Mesenchymal stem cell (in vitro differentiated cells and primary cell): Measurements from ENCODE around the gene ATP2A1.
"Not testable (repeated sequence)": the region's sequence is repeated elsewhere in the genome, so short reads cannot be mapped to it uniquely, and the experiment has no call there.

ENCODE experiments used
- DNase-seq: peaks from one replicate; pipeline ENCODE4 v3.0.0-alpha.2; 2013
- H2AFZ ChIP-seq: one replicate; pipeline ENCODE4 v1.6.1; 2013; ENCODE audit warnings: low read depth, mild to moderate bottlenecking, control low read depth, inconsistent platforms, low read length, moderate library complexity
- H2AK5ac ChIP-seq: 2 replicates; pipeline ENCODE4 v1.6.1; 2013; ENCODE audit warnings: low read length, moderate library complexity, mild to moderate bottlenecking, inconsistent platforms; ENCODE audit not compliant: severe bottlenecking
- H2BK120ac ChIP-seq: one replicate; pipeline ENCODE4 v1.6.1; 2013; ENCODE audit warnings: low read depth, mild to moderate bottlenecking, inconsistent platforms, low read length, moderate library complexity
- H2BK12ac ChIP-seq, 2 experiments: one replicate each; pipeline ENCODE4 v1.6.1; 2013; ENCODE audit warnings: inconsistent platforms in 2 of 2, low read length in 2 of 2, mild to moderate bottlenecking in 2 of 2, moderate library complexity in 2 of 2, control low read depth in 1 of 2
- H2BK15ac ChIP-seq: one replicate; pipeline ENCODE4 v1.6.1; 2013; ENCODE audit warnings: mild to moderate bottlenecking, low read depth, inconsistent platforms; ENCODE audit not compliant: poor library complexity, severe bottlenecking
- H2BK5ac ChIP-seq: 2 replicates; pipeline ENCODE4 v1.6.1; 2013; ENCODE audit warnings: low read depth, mild to moderate bottlenecking, low read length, control low read depth, inconsistent platforms; ENCODE audit not compliant: poor library complexity, severe bottlenecking
- H3K14ac ChIP-seq, 2 experiments: one replicate each; pipeline ENCODE4 v1.6.1; 2013; ENCODE audit warnings: inconsistent platforms in 2 of 2, low read length in 2 of 2, control low read depth in 1 of 2, mild to moderate bottlenecking in 1 of 2, moderate library complexity in 1 of 2
- H3K18ac ChIP-seq, 2 experiments: one replicate each; pipeline ENCODE4 v1.6.1; 2013; ENCODE audit warnings: inconsistent platforms in 2 of 2, low read length in 2 of 2, control low read depth in 1 of 2, low read depth in 1 of 2, mild to moderate bottlenecking in 1 of 2
- H3K23ac ChIP-seq, 2 experiments: one replicate each; pipeline ENCODE4 v1.6.1; 2013; ENCODE audit warnings: inconsistent platforms in 2 of 2, low read length in 2 of 2, mild to moderate bottlenecking in 2 of 2, moderate library complexity in 2 of 2, control low read depth in 1 of 2
- H3K27ac ChIP-seq: 2 replicates; pipeline ENCODE4 v1.5.1; 2013; ENCODE audit warnings: mild to moderate bottlenecking, moderate library complexity, low read length, control low read depth, inconsistent platforms; ENCODE audit not compliant: poor library complexity, severe bottlenecking
- H3K27me3 ChIP-seq, 2 experiments: 2 replicates each; pipeline versions ENCODE4 v1.6.1 to v1.7.0; 2013; ENCODE audit warnings: low read length in 2 of 2, mild to moderate bottlenecking in 2 of 2, moderate library complexity in 2 of 2, control low read depth in 1 of 2, inconsistent platforms in 1 of 2; ENCODE audit not compliant: control insufficient read depth in 1 of 2, insufficient read depth in 1 of 2
- H3K36me3 ChIP-seq, 2 experiments: 2 replicates each; pipeline versions ENCODE4 v1.6.1 to v1.7.0; 2013; ENCODE audit warnings: low read length in 2 of 2, control low read depth in 1 of 2, inconsistent platforms in 1 of 2, low read depth in 1 of 2, mild to moderate bottlenecking in 1 of 2; ENCODE audit not compliant: insufficient read depth in 2 of 2, control insufficient read depth in 1 of 2
- H3K4ac ChIP-seq, 2 experiments: one replicate each; pipeline ENCODE4 v1.6.1; 2013; ENCODE audit warnings: inconsistent platforms in 2 of 2, low read length in 2 of 2, mild to moderate bottlenecking in 2 of 2, moderate library complexity in 2 of 2, control low read depth in 1 of 2, low read depth in 1 of 2
- H3K4me1 ChIP-seq: 2 replicates; pipeline ENCODE4 v1.6.1; 2013; ENCODE audit warnings: low read depth, low read length, control low read depth; ENCODE audit not compliant: control insufficient read depth, insufficient read depth
- H3K4me2 ChIP-seq: 2 replicates; pipeline ENCODE4 v1.6.1; 2013; ENCODE audit warnings: low read length, mild to moderate bottlenecking, inconsistent platforms; ENCODE audit not compliant: poor library complexity, severe bottlenecking
- H3K4me3 ChIP-seq, 2 experiments: 2 replicates each; pipeline versions ENCODE4 v1.5.1 to v1.7.0; 2013; ENCODE audit warnings: low read length in 2 of 2, mild to moderate bottlenecking in 2 of 2, control low read depth in 1 of 2, low read depth in 1 of 2; ENCODE audit not compliant: insufficient read depth in 1 of 2
- H3K79me1 ChIP-seq: replicated peaks from 2 replicates; pipeline ENCODE4 v1.6.1; 2013; ENCODE audit warnings: mild to moderate bottlenecking, control low read depth, low read length, inconsistent platforms; ENCODE audit not compliant: poor library complexity, severe bottlenecking
- H3K9ac ChIP-seq: 2 replicates; pipeline ENCODE4 v1.7.0; 2013; ENCODE audit warnings: mild to moderate bottlenecking, low read length, moderate library complexity
- H3K9me3 ChIP-seq: 2 replicates; pipeline ENCODE4 v1.7.0; 2013; ENCODE audit warnings: mild to moderate bottlenecking, low read length; ENCODE audit not compliant: control insufficient read depth
- H4K8ac ChIP-seq: one replicate; pipeline ENCODE4 v1.6.1; 2013; ENCODE audit warnings: inconsistent platforms, mild to moderate bottlenecking, low read length, moderate library complexity
- H4K91ac ChIP-seq: one replicate; pipeline ENCODE4 v1.6.1; 2013; ENCODE audit warnings: mild to moderate bottlenecking, low read length, inconsistent platforms
- WGBS: methylation state at CpG from one replicate; pipeline ENCODE4 v1.1.7; 2013; ENCODE audit warnings: mixed read lengths; 5-methylcytosine and 5-hydroxymethylcytosine counted together

The ATP2A1 gene

DNA sequence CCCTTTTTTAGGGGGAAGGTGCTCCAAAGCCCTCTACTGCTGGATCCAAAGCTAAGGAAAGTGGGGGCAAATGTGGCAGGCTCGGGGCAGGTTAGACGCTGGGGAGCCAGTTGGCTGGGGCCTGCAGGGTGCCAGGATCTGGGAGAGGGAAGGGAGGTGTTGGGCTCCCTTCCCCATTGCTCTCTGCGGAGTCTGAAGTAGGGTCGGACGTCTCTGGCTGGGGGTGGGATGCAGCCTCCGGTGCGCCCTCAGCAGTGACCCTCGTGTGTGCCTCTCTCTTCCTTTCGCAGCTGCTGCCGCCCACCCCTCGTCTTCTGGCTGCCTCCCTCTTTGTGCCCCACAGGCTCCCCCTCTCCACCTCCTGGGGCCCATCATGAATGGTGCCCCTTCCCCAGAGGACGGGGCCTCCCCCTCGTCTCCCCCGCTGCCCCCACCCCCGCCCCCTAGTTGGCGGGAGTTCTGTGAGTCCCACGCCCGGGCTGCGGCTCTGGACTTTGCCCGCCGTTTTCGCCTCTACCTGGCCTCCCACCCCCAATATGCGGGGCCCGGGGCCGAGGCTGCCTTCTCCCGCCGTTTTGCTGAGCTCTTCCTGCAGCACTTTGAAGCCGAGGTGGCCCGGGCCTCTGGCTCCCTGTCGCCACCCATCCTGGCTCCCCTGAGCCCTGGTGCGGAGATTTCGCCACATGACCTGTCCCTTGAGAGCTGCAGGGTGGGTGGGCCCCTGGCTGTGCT lies 12.4 kb upstream of the ATP2A1 start:
- WGBS: 95% methylated on average over 27 of the region's 32 CpGs
- peaks cover 17% of the 10 kb centered on the region for H3K4me1 ChIP-seq
- no peak overlapping the region for H2BK15ac ChIP-seq
- peak overlapping the region; percentile 6 for H4K8ac ChIP-seq
- no peak for DNase-seq
- no peak overlapping the region for H2BK12ac ChIP-seq
- H3K9ac ChIP-seq: peak overlapping the region; percentile 98
- H3K14ac ChIP-seq: no peak overlapping the region
- no peak overlapping the region for H3K27ac ChIP-seq
- H4K91ac ChIP-seq: peak overlapping the region; percentile 41
- H3K4ac ChIP-seq: no peak overlapping the region
- no peaks in the 10 kb centered on the region for H3K27me3 ChIP-seq
- no peak overlapping the region for H2BK5ac ChIP-seq
- H3K36me3 ChIP-seq: peaks cover 41 to 50% of the 10 kb centered on the region in 2 experiments
- H3K23ac ChIP-seq: no peak overlapping the region
- H2AFZ ChIP-seq: no peak overlapping the region
- H2AK5ac ChIP-seq: no peak overlapping the region
- H2BK120ac ChIP-seq: no peak overlapping the region
- H3K9me3 ChIP-seq: no peaks in the 10 kb centered on the region
- no peak overlapping the region for H3K4me2 ChIP-seq
- peaks cover 39% of the 10 kb centered on the region for H3K79me1 ChIP-seq
- H3K4me3 ChIP-seq: peak overlapping the region in 1 of 2 experiments; percentile 98
- no peak overlapping the region for H3K18ac ChIP-seq

DNA sequence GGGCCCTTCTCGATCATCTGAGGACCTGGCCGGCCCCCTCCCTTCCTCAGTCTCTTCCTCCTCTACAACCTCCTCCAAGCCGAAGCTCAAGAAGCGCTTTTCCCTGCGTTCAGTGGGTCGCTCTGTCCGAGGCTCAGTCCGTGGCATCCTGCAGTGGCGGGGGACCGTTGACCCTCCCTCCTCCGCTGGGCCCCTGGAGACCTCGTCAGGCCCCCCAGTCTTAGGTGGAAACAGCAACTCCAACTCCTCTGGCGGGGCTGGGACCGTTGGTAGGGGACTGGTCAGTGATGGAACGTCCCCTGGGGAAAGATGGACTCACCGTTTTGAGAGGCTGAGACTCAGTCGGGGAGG lies 11.9 kb upstream of the ATP2A1 start:
- no peak for DNase-seq
- no peak overlapping the region for H3K4me3 ChIP-seq
- no peak overlapping the region for H2AFZ ChIP-seq
- 91% methylated on average over 17 of the region's 17 CpGs for WGBS
- H3K23ac ChIP-seq: no peak overlapping the region
- H3K4ac ChIP-seq: no peak overlapping the region
- H3K4me1 ChIP-seq: peaks cover 17% of the 10 kb centered on the region
- no peak overlapping the region for H3K14ac ChIP-seq
- H2BK5ac ChIP-seq: no peak overlapping the region
- no peak overlapping the region for H2BK120ac ChIP-seq
- H3K18ac ChIP-seq: no peak overlapping the region
- peak overlapping the region; percentile 8 for H4K91ac ChIP-seq
- H2BK12ac ChIP-seq: no peak overlapping the region
- H2AK5ac ChIP-seq: no peak overlapping the region
- peaks cover 42% of the 10 kb centered on the region for H3K79me1 ChIP-seq
- no peak overlapping the region for H3K27ac ChIP-seq
- peaks cover 47 to 55% of the 10 kb centered on the region in 2 experiments for H3K36me3 ChIP-seq
- H4K8ac ChIP-seq: no peak overlapping the region
- H3K4me2 ChIP-seq: no peak overlapping the region
- H3K9ac ChIP-seq: no peak overlapping the region
- no peaks in the 10 kb centered on the region for H3K9me3 ChIP-seq
- no peaks in the 10 kb centered on the region for H3K27me3 ChIP-seq
- no peak overlapping the region for H2BK15ac ChIP-seq

DNA sequence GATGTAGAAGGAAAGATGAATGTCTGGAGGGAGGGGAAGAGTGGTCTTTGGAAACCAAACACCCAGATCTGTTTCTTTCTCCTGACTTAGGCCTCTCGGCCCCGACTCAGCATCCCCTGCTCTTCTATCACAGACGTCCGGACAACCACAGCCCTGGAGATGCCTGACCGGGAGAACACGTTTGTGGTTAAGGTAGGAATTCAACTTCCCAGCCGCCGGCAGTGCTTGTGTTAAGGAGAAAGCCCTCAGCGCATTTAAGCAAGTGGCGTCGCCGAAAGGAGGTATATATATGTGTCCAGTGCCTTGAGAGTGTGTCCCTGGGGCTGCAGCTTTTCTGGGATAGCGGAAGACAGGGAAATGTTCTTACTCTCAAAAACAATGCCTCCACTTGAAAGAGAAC lies 11.0 kb upstream of the ATP2A1 start:
- 96% methylated on average over 12 of the region's 13 CpGs for WGBS
- H2BK120ac ChIP-seq: no peak overlapping the region
- H3K23ac ChIP-seq: no peak overlapping the region
- no peak overlapping the region for H3K27ac ChIP-seq
- no peaks in the 10 kb centered on the region for H3K9me3 ChIP-seq
- no peaks in the 10 kb centered on the region for H3K27me3 ChIP-seq
- DNase-seq: no peak
- no peak overlapping the region for H2BK15ac ChIP-seq
- no peak overlapping the region for H2BK12ac ChIP-seq
- H3K79me1 ChIP-seq: peaks cover 42% of the 10 kb centered on the region
- H2BK5ac ChIP-seq: no peak overlapping the region
- H3K9ac ChIP-seq: no peak overlapping the region
- H3K4me2 ChIP-seq: no peak overlapping the region
- no peak overlapping the region for H2AK5ac ChIP-seq
- no peak overlapping the region for H2AFZ ChIP-seq
- H3K36me3 ChIP-seq: peaks cover 54 to 63% of the 10 kb centered on the region in 2 experiments
- no peak overlapping the region for H4K91ac ChIP-seq
- H3K18ac ChIP-seq: no peak overlapping the region
- peaks cover 14% of the 10 kb centered on the region for H3K4me1 ChIP-seq
- no peak overlapping the region for H3K4me3 ChIP-seq
- no peak overlapping the region for H4K8ac ChIP-seq
- H3K4ac ChIP-seq: no peak overlapping the region
- H3K14ac ChIP-seq: no peak overlapping the region

DNA sequence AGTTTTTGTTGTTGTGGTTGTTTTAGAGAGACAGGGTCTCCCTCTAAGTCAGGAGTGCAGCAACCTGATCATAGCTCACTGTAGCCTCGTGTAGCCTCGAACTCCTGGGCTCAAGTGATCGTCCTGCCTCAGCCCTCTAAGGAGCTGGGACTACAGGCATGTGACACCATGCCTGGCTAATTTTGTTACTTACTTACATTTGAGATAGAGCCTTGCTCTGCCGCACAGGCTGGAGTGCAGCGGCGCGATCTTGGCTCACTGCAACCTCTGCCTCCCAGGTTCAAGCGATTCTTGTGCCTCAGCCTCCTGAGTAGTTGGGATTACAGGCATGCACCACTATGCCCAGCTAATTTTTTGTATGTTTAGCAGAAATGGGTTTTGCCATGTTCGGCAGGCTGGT lies 10.6 kb upstream of the ATP2A1 start:
- not testable (repeated sequence) for H2AK5ac ChIP-seq, H3K27ac ChIP-seq
- peaks cover 45% of the 10 kb centered on the region for H3K79me1 ChIP-seq

More for the DNA sequence above, 10.6 kb upstream of the ATP2A1 start:
- DNase-seq, H2BK12ac ChIP-seq, H2BK120ac ChIP-seq, H2BK5ac ChIP-seq, H2BK15ac ChIP-seq, H3K9ac ChIP-seq, H3K9me3 ChIP-seq, H3K4me2 ChIP-seq, H3K14ac ChIP-seq, H3K27me3 ChIP-seq, H3K18ac ChIP-seq, H3K23ac ChIP-seq, H3K4ac ChIP-seq, H3K4me3 ChIP-seq, H4K8ac ChIP-seq, H4K91ac ChIP-seq, H2AFZ ChIP-seq: not testable (repeated sequence)
- whole genome bisulfite sequencing: 96% methylated on average over 9 of the region's 9 CpGs
- peaks cover 58 to 67% of the 10 kb centered on the region in 2 experiments for H3K36me3 ChIP-seq
- peaks cover 10% of the 10 kb centered on the region for H3K4me1 ChIP-seq
